Breast epithelium (tissue), 4 donors: ENCODE results near the gene TRIB2. TPM values are rescaled to one million over a fixed set of nuclear protein-coding genes. Genes with fewer than 3 reads are reported as not detected.
A peak's percentile ranks its signal among the peaks of the same experiment; 100 is the strongest.

Source experiments
- DNase-seq, 2 donors: peaks; one replicate each; pipeline ENCODE4 v3.0.0-alpha.2; 2019; ENCODE audit warnings: low spot score in 2 of 2
- H3K27ac ChIP-seq, 2 donors: fragments of 200-600 bp; sonication (generic) in 1 of 2; one replicate each; pipeline ENCODE4 v1.5.1; 2016 to 2019; ENCODE audit warnings: mild to moderate bottlenecking in 1 of 2
- H3K27me3 ChIP-seq, 2 donors: fragments of 200-600 bp; sonication (generic) in 1 of 2; one replicate each; pipeline versions ENCODE4 v1.5.1 to v1.6.0; 2017 to 2019; ENCODE audit warnings: control low read depth in 1 of 2, mild to moderate bottlenecking in 1 of 2
- H3K36me3 ChIP-seq: fragments of 200-600 bp; one replicate; pipeline ENCODE4 v1.5.1; 2019
- H3K4me1 ChIP-seq, 2 donors: fragments of 200-600 bp; sonication (generic); one replicate each; pipeline ENCODE4 v1.5.1; 2016 to 2019; ENCODE audit warnings: control low read depth in 1 of 2
- H3K4me3 ChIP-seq, 3 donors: fragments of 200-600 bp; sonication (generic); 1 replicate in 2 of 3; 2 replicates in 1 of 3; pipeline ENCODE4 v1.5.1; 2016 to 2019; ENCODE audit warnings: mild to moderate bottlenecking in 3 of 3, moderate library complexity in 2 of 3
- H3K9me3 ChIP-seq, 2 donors: fragments of 200-600 bp; sonication (generic) in 1 of 2; one replicate each; pipeline ENCODE4 v1.5.1; 2016 to 2019; ENCODE audit warnings: control low read depth in 1 of 2
- CTCF ChIP-seq, 3 donors: fragments of 450-650 bp; IDR thresholded peaks; one replicate each; pipeline ENCODE4 v1.5.1; 2016 to 2017; ENCODE audit warnings: antibody characterized with exemption in 3 of 3, mild to moderate bottlenecking in 3 of 3, moderate library complexity in 3 of 3
- POLR2A ChIP-seq: fragments of 450-650 bp; IDR thresholded peaks from one replicate; pipeline ENCODE4 v1.6.1; 2016; ENCODE audit warnings: antibody characterized with exemption, mild to moderate bottlenecking, moderate library complexity
- POLR2AphosphoS5 ChIP-seq, 3 donors: sonication (generic); formaldehyde crosslinking; IDR thresholded peaks; one replicate each; pipeline ENCODE4 v1.6.1; 2017; ENCODE audit warnings: antibody characterized with exemption in 3 of 3
- intact Hi-C: fragments of 100-400 bp; cut with DNase I; formaldehyde crosslinking; loops from one replicate; pipeline ENCODE4 v1.15.1; 2023; ENCODE audit warnings: low total_unique reads
- total RNA-seq, 3 donors: library from RNA; depleted of rRNA; stranded (reverse); fragments of >200 nt; gene quantifications; one replicate each; pipeline ENCODE4 v1.1.0, GENCODE V29; 2016

The TRIB2 gene
- total RNA-seq, 3 donors from 2014 or later: 17.6 to 62.9 (median 49.6) TPM

GRCh38 chr2:12764849-12765605, 48.3 kb downstream of the TRIB2 start:
- H3K27ac ChIP-seq: no peak overlapping the region
- no peaks in the 10 kb centered on the region for H3K36me3 ChIP-seq
- H3K27me3 ChIP-seq: no peaks in the 10 kb centered on the region
- no peak for TF ChIP-seq POLR2A
- no peak for TF ChIP-seq POLR2AphosphoS5 (IDR thresholded peaks at IDR 0.05)
- no peak for TF ChIP-seq CTCF (IDR thresholded peaks at IDR 0.05)
- H3K4me1 ChIP-seq: no peaks in the 10 kb centered on the region
- no peaks in the 10 kb centered on the region for H3K9me3 ChIP-seq
- H3K4me3 ChIP-seq: no peak overlapping the region
- DNase-seq: no peak
- intact Hi-C loops: no loop called here

GRCh38 chr2:12766421-12766879, 49.7 kb downstream of the TRIB2 start:
- no peak overlapping the region for H3K4me3 ChIP-seq
- H3K27me3 ChIP-seq: no peaks in the 10 kb centered on the region
- intact Hi-C loops: no loop called here
- no peak for DNase-seq
- H3K4me1 ChIP-seq: no peaks in the 10 kb centered on the region
- H3K27ac ChIP-seq: no peak overlapping the region
- TF ChIP-seq POLR2AphosphoS5 (IDR thresholded peaks at IDR 0.05): no peak
- TF ChIP-seq POLR2A: no peak
- TF ChIP-seq CTCF (IDR thresholded peaks at IDR 0.05): no peak
- no peaks in the 10 kb centered on the region for H3K36me3 ChIP-seq
- no peaks in the 10 kb centered on the region for H3K9me3 ChIP-seq

- Histone ChIP-seq H3K36me3 (no peaks in the 10 kb centered on the region), H3K4me1 (no peaks in the 10 kb centered on the region), H3K9me3 (no peaks in the 10 kb centered on the region), H3K27me3 (no peaks in the 10 kb centered on the region), H3K27ac (no peak overlapping the region), H3K4me3 (no peak overlapping the region)
- no peak for DNase-seq
- intact Hi-C loops: no loop called here
- TF ChIP-seq POLR2AphosphoS5 (IDR thresholded peaks at IDR 0.05) (no peak), POLR2A (no peak), CTCF (IDR thresholded peaks at IDR 0.05) (no peak)
Measured at GRCh38 chr2:12767541-12767940, 50.8 kb downstream of the TRIB2 start.

DNA sequence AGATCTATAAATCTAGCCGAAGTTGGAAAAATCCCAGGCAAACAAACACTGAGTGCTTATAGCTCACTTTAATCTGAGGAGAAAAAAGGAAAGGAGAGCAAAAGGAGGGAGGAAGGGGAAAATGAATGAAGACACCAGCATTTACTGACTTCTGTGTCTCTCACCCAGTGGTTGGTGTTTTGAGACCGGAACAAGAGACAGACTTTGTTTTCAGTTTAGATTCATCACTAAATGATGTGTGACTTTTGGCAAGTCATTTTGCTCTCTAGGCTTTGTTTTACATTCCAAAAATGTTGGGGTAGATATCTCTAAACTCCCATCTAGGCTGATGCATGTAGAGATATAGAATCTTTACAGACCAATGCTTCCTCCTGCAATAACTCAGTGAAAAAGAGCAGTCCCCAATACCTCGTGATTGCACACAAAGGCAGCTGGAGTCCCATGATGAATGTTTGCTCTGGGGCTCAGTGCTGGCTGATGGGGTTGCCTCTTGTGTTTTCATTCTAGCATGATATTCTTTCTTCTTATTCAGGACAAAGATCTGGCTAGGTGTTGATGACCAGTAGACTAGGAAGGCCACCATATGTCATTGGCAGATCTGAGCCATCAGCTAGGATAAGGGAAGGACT, 51.4 kb downstream of the TRIB2 start:
- intact Hi-C loops: no loop called here
- Histone ChIP-seq H3K27me3 (no peaks in the 10 kb centered on the region), H3K36me3 (no peaks in the 10 kb centered on the region), H3K4me1 (no peaks in the 10 kb centered on the region), H3K27ac (no peak overlapping the region), H3K4me3 (no peak overlapping the region), H3K9me3 (no peaks in the 10 kb centered on the region)
- TF ChIP-seq POLR2AphosphoS5 (IDR thresholded peaks at IDR 0.05) (no peak), CTCF (IDR thresholded peaks at IDR 0.05) (no peak), POLR2A (no peak)
- DNase-seq: no peak

- Histone ChIP-seq H3K4me1 (no peaks in the 10 kb centered on the region), H3K27ac (no peak overlapping the region), H3K4me3 (no peak overlapping the region), H3K36me3 (no peaks in the 10 kb centered on the region), H3K9me3 (no peaks in the 10 kb centered on the region), H3K27me3 (no peaks in the 10 kb centered on the region)
- TF ChIP-seq POLR2A: no peak
- peak in 1 of 3 donors; percentile 19 for TF ChIP-seq POLR2AphosphoS5 (IDR thresholded peaks at IDR 0.05)
- no peak for TF ChIP-seq CTCF (IDR thresholded peaks at IDR 0.05)
- no peak for DNase-seq
- intact Hi-C loops: no loop called here
Measured at GRCh38 chr2:12769492-12770105, 52.9 kb downstream of the TRIB2 start.
